HPDE6-E6E7 (cell line): ENCODE measurements around the gene DUSP11.
"Not testable (repeated sequence)": the region's sequence is repeated elsewhere in the genome, so short reads cannot be mapped to it uniquely, and the experiment has no call there.

Experiments used
- DNase-seq: peaks from one replicate; pipeline ENCODE4 v3.0.0; 2011; ENCODE audit warnings: missing footprints; ENCODE audit errors: extremely low spot score

Gene DUSP11

GRCh38 chr2:73717695-73718094 is 62.2 kb downstream of the DUSP11 start:
- not testable (repeated sequence) for DNase-seq

- DNase-seq: no peak
Measured at GRCh38 chr2:73717251-73717606, 62.7 kb downstream of the DUSP11 start.

GRCh38 chr2:73716543-73717250 is 63.2 kb downstream of the DUSP11 start:
- no peak for DNase-seq

GRCh38 chr2:73714091-73714490 is 65.8 kb downstream of the DUSP11 start:
- no peak for DNase-seq
